Breast epithelium (tissue), 4 donors: ENCODE measurements around the gene ACVR1. TPM values are rescaled to one million over a fixed set of nuclear protein-coding genes. Genes with fewer than 3 reads are reported as not detected.

Experiments
- DNase-seq, 2 donors: peaks; one replicate each; pipeline ENCODE4 v3.0.0-alpha.2; 2019; ENCODE audit warnings: low spot score in 2 of 2
- H3K27ac ChIP-seq, 2 donors: fragments of 200-600 bp; sonication (generic) in 1 of 2; one replicate each; pipeline ENCODE4 v1.5.1; 2016 to 2019; ENCODE audit warnings: mild to moderate bottlenecking in 1 of 2
- H3K27me3 ChIP-seq, 2 donors: fragments of 200-600 bp; sonication (generic) in 1 of 2; one replicate each; pipeline versions ENCODE4 v1.5.1 to v1.6.0; 2017 to 2019; ENCODE audit warnings: control low read depth in 1 of 2, mild to moderate bottlenecking in 1 of 2
- H3K36me3 ChIP-seq: fragments of 200-600 bp; one replicate; pipeline ENCODE4 v1.5.1; 2019
- H3K4me1 ChIP-seq, 2 donors: fragments of 200-600 bp; sonication (generic); one replicate each; pipeline ENCODE4 v1.5.1; 2016 to 2019; ENCODE audit warnings: control low read depth in 1 of 2
- H3K4me3 ChIP-seq, 3 donors: fragments of 200-600 bp; sonication (generic); 1 replicate in 2 of 3; 2 replicates in 1 of 3; pipeline ENCODE4 v1.5.1; 2016 to 2019; ENCODE audit warnings: mild to moderate bottlenecking in 3 of 3, moderate library complexity in 2 of 3
- H3K9me3 ChIP-seq, 2 donors: fragments of 200-600 bp; sonication (generic) in 1 of 2; one replicate each; pipeline ENCODE4 v1.5.1; 2016 to 2019; ENCODE audit warnings: control low read depth in 1 of 2
- POLR2A ChIP-seq: fragments of 450-650 bp; IDR thresholded peaks from one replicate; pipeline ENCODE4 v1.6.1; 2016; ENCODE audit warnings: antibody characterized with exemption, mild to moderate bottlenecking, moderate library complexity
- POLR2AphosphoS5 ChIP-seq, 3 donors: sonication (generic); formaldehyde crosslinking; IDR thresholded peaks; one replicate each; pipeline ENCODE4 v1.6.1; 2017; ENCODE audit warnings: antibody characterized with exemption in 3 of 3
- intact Hi-C: fragments of 100-400 bp; cut with DNase I; formaldehyde crosslinking; loops from one replicate; pipeline ENCODE4 v1.15.1; 2023; ENCODE audit warnings: low total_unique reads
- total RNA-seq, 3 donors: library from RNA; depleted of rRNA; stranded (reverse); fragments of >200 nt; gene quantifications; one replicate each; pipeline ENCODE4 v1.1.0, GENCODE V29; 2016
- TF ChIP-seq, protein P1 (sequence below), 3 donors: fragments of 450-650 bp; IDR thresholded peaks; one replicate each; pipeline ENCODE4 v1.5.1; 2016 to 2017; ENCODE audit warnings: antibody characterized with exemption in 3 of 3, mild to moderate bottlenecking in 3 of 3, moderate library complexity in 3 of 3

Gene ACVR1
- total RNA-seq, 3 donors from 2014 or later = 31.5 to 45.4 (median 32.8) TPM

DNA sequence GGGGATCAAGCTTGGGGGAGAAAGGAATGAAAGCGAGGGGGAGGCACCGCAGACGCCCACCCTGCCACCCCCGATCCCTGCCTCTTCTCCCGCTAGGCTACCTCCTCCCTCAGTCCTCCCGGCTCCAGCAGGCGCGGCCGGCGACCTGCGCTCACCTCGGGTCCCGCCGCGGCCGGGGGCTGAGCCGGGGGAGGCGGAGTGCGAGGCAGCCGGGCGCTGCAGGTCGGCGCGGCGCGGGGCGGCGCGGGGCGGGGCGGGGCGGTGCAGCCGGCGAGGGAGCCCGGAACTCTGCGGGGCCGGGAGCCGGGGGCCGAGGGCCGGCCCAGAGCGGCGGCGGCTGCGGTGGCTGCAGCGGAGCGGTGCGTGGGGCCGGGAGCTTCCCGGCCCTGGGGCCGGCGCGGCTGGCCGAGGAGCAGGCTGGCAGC is 477 bp downstream of the ACVR1 start:
- H3K27ac ChIP-seq = peak overlapping the region; percentile 98 to 99
- DNase-seq = peak; percentile 28 to 54

DNA sequence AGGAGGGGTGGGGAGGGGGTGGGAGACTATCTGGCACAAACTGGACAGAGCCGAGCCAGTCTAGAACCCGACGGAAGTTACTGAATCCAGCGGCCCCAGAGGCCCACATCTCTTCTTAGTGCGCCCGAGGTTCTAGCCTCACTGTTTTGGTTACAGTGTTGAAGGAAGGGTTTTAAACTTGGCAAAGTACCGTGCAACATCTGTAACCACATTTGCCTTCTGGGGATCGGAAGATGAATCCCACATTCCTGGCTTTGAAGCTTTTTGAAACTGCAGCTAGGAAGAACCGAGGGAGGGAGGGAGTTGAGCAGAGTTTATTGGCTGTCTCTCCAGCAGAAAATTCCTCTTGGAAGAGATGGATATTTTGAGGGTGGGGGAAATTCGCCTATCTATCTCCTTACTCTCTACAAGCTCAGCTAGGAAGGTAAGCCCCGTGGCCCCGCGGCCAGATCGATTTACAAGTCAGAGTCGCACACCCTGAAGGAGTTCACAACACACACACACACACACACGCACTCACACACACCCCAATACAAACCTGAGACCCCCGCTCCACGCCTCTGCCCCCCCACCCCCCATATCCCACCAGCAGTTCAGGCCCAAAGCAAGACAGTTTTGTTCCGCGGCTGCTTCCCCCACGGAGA is 1.0 kb downstream of the ACVR1 start:
- no peaks in the 10 kb centered on the region for H3K27me3 ChIP-seq
- H3K4me1 ChIP-seq = no peaks in the 10 kb centered on the region
- H3K27ac ChIP-seq = peak overlapping the region; percentile 98 to 99
- H3K4me3 ChIP-seq = peak overlapping the region; percentile 83 to 89 (median 87)
- TF ChIP-seq POLR2AphosphoS5 (IDR thresholded peaks at IDR 0.05) (peak in 2 of 3 donors; percentile 56 to 80), POLR2A (no peak)
- peak in 1 of 2 donors; percentile 68 for DNase-seq
- no peaks in the 10 kb centered on the region for H3K36me3 ChIP-seq
- H3K9me3 ChIP-seq = no peaks in the 10 kb centered on the region
- intact Hi-C loops = no loop called here

More for the DNA sequence above, 477 bp downstream of the ACVR1 start:
- H3K27me3 ChIP-seq = no peaks in the 10 kb centered on the region
- H3K9me3 ChIP-seq = no peaks in the 10 kb centered on the region
- no peaks in the 10 kb centered on the region for H3K4me1 ChIP-seq
- TF ChIP-seq, protein P1, sequence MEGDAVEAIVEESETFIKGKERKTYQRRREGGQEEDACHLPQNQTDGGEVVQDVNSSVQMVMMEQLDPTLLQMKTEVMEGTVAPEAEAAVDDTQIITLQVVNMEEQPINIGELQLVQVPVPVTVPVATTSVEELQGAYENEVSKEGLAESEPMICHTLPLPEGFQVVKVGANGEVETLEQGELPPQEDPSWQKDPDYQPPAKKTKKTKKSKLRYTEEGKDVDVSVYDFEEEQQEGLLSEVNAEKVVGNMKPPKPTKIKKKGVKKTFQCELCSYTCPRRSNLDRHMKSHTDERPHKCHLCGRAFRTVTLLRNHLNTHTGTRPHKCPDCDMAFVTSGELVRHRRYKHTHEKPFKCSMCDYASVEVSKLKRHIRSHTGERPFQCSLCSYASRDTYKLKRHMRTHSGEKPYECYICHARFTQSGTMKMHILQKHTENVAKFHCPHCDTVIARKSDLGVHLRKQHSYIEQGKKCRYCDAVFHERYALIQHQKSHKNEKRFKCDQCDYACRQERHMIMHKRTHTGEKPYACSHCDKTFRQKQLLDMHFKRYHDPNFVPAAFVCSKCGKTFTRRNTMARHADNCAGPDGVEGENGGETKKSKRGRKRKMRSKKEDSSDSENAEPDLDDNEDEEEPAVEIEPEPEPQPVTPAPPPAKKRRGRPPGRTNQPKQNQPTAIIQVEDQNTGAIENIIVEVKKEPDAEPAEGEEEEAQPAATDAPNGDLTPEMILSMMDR (IDR thresholded peaks at IDR 0.05) = no peak
- TF ChIP-seq POLR2A = no peak
- TF ChIP-seq POLR2AphosphoS5 (IDR thresholded peaks at IDR 0.05) = no peak
- intact Hi-C loops = no loop called here
- H3K4me3 ChIP-seq = peak overlapping the region; percentile 83 to 89 (median 87)
- no peaks in the 10 kb centered on the region for H3K36me3 ChIP-seq

DNA sequence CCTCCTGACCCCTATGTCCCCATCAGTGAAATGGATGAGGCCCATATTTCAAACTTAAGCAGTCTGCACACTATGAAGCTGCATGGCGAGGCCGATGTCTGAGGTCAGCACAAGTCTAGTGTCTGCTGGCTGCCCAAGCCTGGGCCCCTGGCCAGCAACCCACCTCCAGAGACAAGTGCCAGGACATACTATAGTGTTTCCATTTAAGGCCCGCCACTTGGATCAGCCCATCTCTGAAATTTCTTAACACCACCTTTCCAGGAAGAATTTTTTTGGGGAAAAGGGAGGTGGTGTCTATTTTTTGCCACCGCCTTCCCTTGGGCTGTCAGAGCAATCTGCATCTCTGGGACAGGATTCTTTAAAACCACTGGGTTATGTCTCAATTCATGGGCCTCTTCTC is 1.8 kb downstream of the ACVR1 start:
- TF ChIP-seq POLR2A = no peak

DNA sequence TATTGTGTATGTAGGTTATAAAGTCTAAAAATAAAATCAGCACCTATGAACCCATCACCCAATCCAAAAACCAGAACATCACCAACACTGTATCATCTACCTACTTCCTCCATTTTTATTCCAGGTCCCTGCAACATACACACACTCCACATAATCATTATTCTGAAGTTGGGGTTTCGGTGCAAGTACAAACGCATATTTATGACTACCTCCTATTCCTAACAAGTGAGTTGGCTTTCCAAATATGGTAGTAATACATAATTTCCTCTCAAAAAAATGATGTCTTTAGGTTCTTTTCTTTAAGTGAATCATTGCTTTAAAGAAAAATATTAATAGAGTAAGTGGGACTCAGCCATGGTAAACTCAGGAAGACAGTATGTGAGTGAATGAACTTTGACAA is 3.3 kb downstream of the ACVR1 start:
- Histone ChIP-seq H3K4me1 (no peaks in the 10 kb centered on the region), H3K27me3 (no peaks in the 10 kb centered on the region), H3K36me3 (no peaks in the 10 kb centered on the region), H3K9me3 (no peaks in the 10 kb centered on the region), H3K4me3 (no peak overlapping the region), H3K27ac (no peak overlapping the region)
- no peak for DNase-seq
- intact Hi-C loops = no loop called here
- TF ChIP-seq POLR2AphosphoS5 (IDR thresholded peaks at IDR 0.05) (no peak), POLR2A (no peak)

More for the DNA sequence above, 1.8 kb downstream of the ACVR1 start:
- Histone ChIP-seq H3K4me3 (peak overlapping the region; percentile 83 to 89 (median 87)), H3K4me1 (no peaks in the 10 kb centered on the region), H3K36me3 (no peaks in the 10 kb centered on the region), H3K27me3 (no peaks in the 10 kb centered on the region), H3K27ac (peak overlapping the region; percentile 98 to 99), H3K9me3 (no peaks in the 10 kb centered on the region)
- intact Hi-C loops = no loop called here
- peak in 1 of 2 donors; percentile 44 for DNase-seq

DNA sequence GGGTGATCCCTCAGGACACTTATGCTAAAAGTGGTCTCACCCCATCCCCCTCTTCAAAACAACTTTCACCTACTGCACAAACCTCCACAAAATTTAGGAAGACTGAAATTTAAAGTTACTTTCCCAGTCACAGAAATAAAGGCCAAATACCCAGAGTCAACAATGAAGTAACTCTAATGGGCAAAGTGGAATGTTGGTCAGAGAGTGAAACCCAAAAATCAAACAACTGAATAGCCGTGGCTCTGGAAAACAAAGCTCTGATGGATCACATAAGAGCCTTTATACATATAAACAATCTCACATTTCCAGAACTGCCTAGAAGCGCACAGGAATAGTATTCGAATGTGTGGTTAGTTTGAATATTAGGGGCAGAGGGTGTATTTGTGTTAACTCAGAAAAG is 4.7 kb downstream of the ACVR1 start:
- no peak overlapping the region for H3K27ac ChIP-seq

DNA sequence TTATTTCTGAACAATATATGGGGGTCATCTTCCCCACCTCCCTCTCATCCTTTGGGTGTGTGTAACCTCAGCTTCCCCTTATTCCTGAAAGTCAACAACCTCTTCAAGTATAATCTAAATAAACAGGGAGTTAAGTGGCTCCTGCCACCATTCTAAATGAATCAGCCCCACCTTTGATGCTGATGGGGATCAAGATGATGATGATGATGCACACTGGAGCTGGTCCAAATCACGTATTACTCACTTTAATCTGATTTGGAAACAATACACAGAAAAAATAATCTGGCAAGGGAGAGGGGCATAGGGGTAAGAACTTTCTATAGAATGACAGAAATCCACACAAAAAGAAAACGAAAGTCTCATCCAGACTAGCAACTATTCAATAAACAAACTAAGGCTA is 7.1 kb downstream of the ACVR1 start:
- H3K27me3 ChIP-seq = no peaks in the 10 kb centered on the region

More for the DNA sequence above, 4.7 kb downstream of the ACVR1 start:
- intact Hi-C loops = no loop called here
- Histone ChIP-seq H3K4me3 (no peak overlapping the region), H3K36me3 (no peaks in the 10 kb centered on the region), H3K4me1 (no peaks in the 10 kb centered on the region), H3K27me3 (no peaks in the 10 kb centered on the region), H3K9me3 (no peaks in the 10 kb centered on the region)
- DNase-seq = no peak
- TF ChIP-seq POLR2AphosphoS5 (IDR thresholded peaks at IDR 0.05) (no peak), POLR2A (no peak)
- TF ChIP-seq, protein P1 (IDR thresholded peaks at IDR 0.05) = no peak

More for the DNA sequence above, 7.1 kb downstream of the ACVR1 start:
- H3K4me1 ChIP-seq = no peaks in the 10 kb centered on the region
- no peaks in the 10 kb centered on the region for H3K9me3 ChIP-seq
- TF ChIP-seq, protein P1 (IDR thresholded peaks at IDR 0.05) = no peak
- TF ChIP-seq POLR2A (no peak), POLR2AphosphoS5 (IDR thresholded peaks at IDR 0.05) (no peak)
- H3K36me3 ChIP-seq = no peaks in the 10 kb centered on the region
- DNase-seq = no peak
- intact Hi-C loops = no loop called here
- H3K27ac ChIP-seq = no peak overlapping the region
- H3K4me3 ChIP-seq = no peak overlapping the region
